Endothelial cell of umbilical vein (primary cell): ENCODE data around the gene USP12. TPM values are rescaled to one million over a fixed set of nuclear protein-coding genes. Genes with fewer than 3 reads are reported as not detected.

Experiments
- BruUV-seq: library from RNA; stranded (reverse); fragments of 400-500 nt; replicated peaks from 2 replicates; lab custom pipeline; 2021; lab: Mats Ljungman, UMichigan
- CTCF ChIA-PET: fragments of 300-600, 350-600 bp; sonication (Branson Sonifier 250); formaldehyde crosslinking; loops from one replicate; lab custom pipeline; 2021; ENCODE audit warnings: antibody characterized with exemption, inconsistent platforms; lab: Charles Lee
- POLR2A ChIA-PET: fragments of 300-600, 350-600 bp; sonication (Branson Sonifier 250); formaldehyde crosslinking; loops from one replicate; lab custom pipeline; 2021; ENCODE audit warnings: antibody characterized with exemption, inconsistent platforms; lab: Charles Lee
- DNase-seq: peaks from one replicate; pipeline ENCODE4 v3.0.0-alpha.2; 2011; ENCODE audit warnings: low read depth, low spot score
- FAIRE-seq: peaks from 2 replicates; lab custom pipeline; 2011; peaks lifted over from hg19 to GRCh38; lab: Jason Lieb, UNC
- H2AFZ ChIP-seq: 2 replicates; pipeline ENCODE4 v1.6.0; 2012; ENCODE audit warnings: low read depth, low read length, control low read depth, inconsistent platforms
- H3K27ac ChIP-seq: 2 replicates; pipeline ENCODE4 v1.5.1; 2011; ENCODE audit warnings: low read depth, mild to moderate bottlenecking, control low read depth, low read length, moderate library complexity; ENCODE audit not compliant: insufficient read depth
- H3K27me3 ChIP-seq, 2 experiments: 2 replicates each; pipeline versions ENCODE4 v1.6.0 to v1.6.1; 2011; ENCODE audit warnings: low read length in 2 of 2, mixed read lengths in 1 of 2; ENCODE audit not compliant: control insufficient read depth in 2 of 2, insufficient read depth in 2 of 2
- H3K36me3 ChIP-seq, 2 experiments: 2 replicates in 1 of 2; 3 replicates in 1 of 2; pipeline ENCODE4 v1.5.1; 2011; ENCODE audit warnings: low read length in 2 of 2, mild to moderate bottlenecking in 1 of 2, moderate library complexity in 1 of 2; ENCODE audit not compliant: control insufficient read depth in 2 of 2, insufficient read depth in 2 of 2; ENCODE audit errors: extremely low read depth in 1 of 2
- H3K4me1 ChIP-seq: 3 replicates; pipeline ENCODE4 v1.5.1; 2011; ENCODE audit warnings: mild to moderate bottlenecking, low read length; ENCODE audit not compliant: control insufficient read depth, insufficient read depth; ENCODE audit errors: extremely low read depth
- H3K4me2 ChIP-seq: 2 replicates; pipeline ENCODE4 v1.6.1; 2011; ENCODE audit warnings: low read length, control low read depth, mixed read lengths; ENCODE audit not compliant: insufficient read depth
- H3K4me3 ChIP-seq, 3 experiments: fragments of 200-600 bp in 1 of 3; sonication (generic), shearing (Covaris generic) in 1 of 3; replicated peaks in 1 of 3; 2 replicates each; pipeline ENCODE4 v1.5.1; 2011 to 2016; ENCODE audit warnings: control low read depth in 3 of 3, low read length in 3 of 3, mild to moderate bottlenecking in 2 of 3, inconsistent platforms in 1 of 3, low read depth in 1 of 3, moderate library complexity in 1 of 3; ENCODE audit not compliant: insufficient read depth in 1 of 3
- H3K79me2 ChIP-seq: 2 replicates; pipeline ENCODE4 v1.6.0; 2012; ENCODE audit warnings: low read length, inconsistent platforms; ENCODE audit not compliant: control insufficient read depth, insufficient read depth
- H3K9ac ChIP-seq: replicated peaks from 2 replicates; pipeline ENCODE3; 2011; ENCODE audit warnings: low read length, control low read depth; ENCODE audit not compliant: insufficient read depth; ENCODE audit errors: extremely low read depth
- H3K9me1 ChIP-seq: replicated peaks from 3 replicates; pipeline ENCODE4 v1.6.0; 2011; ENCODE audit warnings: mild to moderate bottlenecking, low read length; ENCODE audit not compliant: control insufficient read depth, insufficient read depth; ENCODE audit errors: extremely low read depth
- H3K9me3 ChIP-seq: replicated peaks from 2 replicates; pipeline ENCODE4 v1.5.1; 2012; ENCODE audit warnings: low read length, inconsistent platforms; ENCODE audit not compliant: control insufficient read depth, insufficient read depth
- H4K20me1 ChIP-seq: replicated peaks from 2 replicates; pipeline ENCODE3; 2011; ENCODE audit warnings: mild to moderate bottlenecking, low read length; ENCODE audit not compliant: control insufficient read depth, insufficient read depth; ENCODE audit errors: extremely low read depth
- EZH2 ChIP-seq: IDR thresholded peaks from 2 replicates; pipeline ENCODE4 v1.6.1; 2012; ENCODE audit warnings: borderline replicate concordance, low read depth, mild to moderate bottlenecking, moderate library complexity, low read length, inconsistent platforms; ENCODE audit not compliant: severe bottlenecking
- FOS ChIP-seq: IDR thresholded peaks from 2 replicates; pipeline ENCODE4 v1.6.1; 2011; ENCODE audit warnings: mild to moderate bottlenecking, low read length, moderate library complexity, borderline replicate concordance; ENCODE audit not compliant: insufficient read depth
- GATA2 ChIP-seq: IDR thresholded peaks from 2 replicates; pipeline ENCODE4 v1.7.0; 2011; ENCODE audit warnings: low read depth, mild to moderate bottlenecking, moderate library complexity, mixed read lengths, low read length; ENCODE audit not compliant: insufficient read length, insufficient read depth
- JUN ChIP-seq: IDR thresholded peaks from 2 replicates; pipeline ENCODE4 v1.6.1; 2011; ENCODE audit warnings: borderline replicate concordance, low read depth; ENCODE audit not compliant: insufficient read length, insufficient read depth
- MYC ChIP-seq: IDR thresholded peaks from one replicate; pipeline ENCODE4 v1.6.1; 2011; ENCODE audit warnings: mild to moderate bottlenecking, low read depth, low read length
- POLR2AphosphoS5 ChIP-seq: IDR thresholded peaks from 2 replicates; pipeline ENCODE4 v1.6.1; 2012; ENCODE audit warnings: low read depth, mild to moderate bottlenecking, control low read depth, low read length, moderate library complexity; ENCODE audit not compliant: insufficient read depth
- dilution Hi-C: fragments of 300-500 bp; cut with MboI; formaldehyde crosslinking; loops from one replicate; pipeline ENCODE4 v1.15.0; 2019; ENCODE audit warnings: low sequenced_read_pairs; ENCODE audit not compliant: extremely low pct_ligation_motif_present
- intact Hi-C: fragments of 100-400 bp; cut with micrococcal nuclease; formaldehyde crosslinking; loops from one replicate; pipeline ENCODE4 v1.10.0; 2022
- polyA plus RNA-seq, 4 experiments: library from polyadenylated mRNA; depleted of rRNA in 3 of 4; stranded (reverse) in 3 of 4; unstranded in 1 of 4; fragments of >200 nt; gene quantifications; 2 replicates each; pipeline versions ENCODE4 v1.2.1 to v1.2.3, GENCODE V29; 2011 to 2012; ENCODE audit warnings: missing spikeins in 1 of 4
- total RNA-seq: library from RNA; stranded (reverse); gene quantifications from 2 replicates; pipeline ENCODE4 v1.2.3, GENCODE V29; 2021
- TF ChIP-seq, protein P1 (sequence below): IDR thresholded peaks from 2 replicates; pipeline ENCODE4 v1.6.1; 2011; ENCODE audit not compliant: insufficient read depth, insufficient read length
- TF ChIP-seq, protein P2 (sequence below), 2 donors: IDR thresholded peaks; 1 replicate in 1 of 2; 2 replicates in 1 of 2; pipeline ENCODE4 v1.5.1; 2011; ENCODE audit warnings: low read length in 2 of 2, mild to moderate bottlenecking in 2 of 2, moderate library complexity in 2 of 2, control low read depth in 1 of 2, inconsistent platforms in 1 of 2, low read depth in 1 of 2; ENCODE audit not compliant: insufficient read depth in 1 of 2; ENCODE audit errors: extremely low read depth in 1 of 2

Gene USP12
- total and polyA plus RNA-seq, 2 donors (not counting 3 experiments of a cell fraction or from before 2014, with no cell fraction given): 6.2 to 33.4 TPM

DNA sequence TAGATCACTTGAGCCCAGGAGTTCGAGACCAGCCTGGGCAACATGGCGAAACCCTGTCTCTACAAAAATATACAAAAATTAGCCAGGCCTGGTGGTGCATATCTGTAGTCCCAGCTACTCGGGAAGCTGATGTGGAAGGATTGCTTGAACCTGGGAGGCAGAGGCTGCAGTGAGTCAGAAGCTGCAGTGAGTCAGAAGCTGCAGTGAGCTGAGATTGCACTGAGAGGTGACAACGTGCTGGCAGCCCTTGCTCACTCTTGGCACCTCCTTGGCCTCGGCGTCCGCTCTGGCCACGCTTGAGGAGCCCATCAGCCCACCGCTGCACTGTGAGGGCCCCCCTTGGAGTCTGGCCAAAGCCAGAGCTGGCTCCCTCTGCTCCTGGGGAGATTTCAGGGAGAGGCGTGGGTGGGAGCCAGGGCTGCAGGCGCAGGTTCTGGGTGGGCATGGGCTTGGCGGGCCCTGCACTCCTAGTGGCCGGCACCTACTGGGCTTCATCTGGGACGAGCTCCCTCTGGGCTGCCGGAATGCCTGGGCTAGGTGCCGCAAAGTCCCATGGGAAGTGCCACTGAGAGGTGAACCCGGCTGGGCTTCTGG, 40.3 kb upstream of the USP12 start:
- Histone ChIP-seq H3K4me3 (no peak overlapping the region), H3K27me3 (peaks cover 0 to 4% of the 10 kb centered on the region in 2 experiments), H3K9me3 (no peaks in the 10 kb centered on the region), H3K27ac (no peak overlapping the region), H3K4me1 (no peaks in the 10 kb centered on the region), H4K20me1 (no peaks in the 10 kb centered on the region), H3K4me2 (no peak overlapping the region), H2AFZ (no peak overlapping the region), H3K79me2 (no peaks in the 10 kb centered on the region), H3K36me3 (no peaks in the 10 kb centered on the region), H3K9ac (no peak overlapping the region), H3K9me1 (no peaks in the 10 kb centered on the region)
- CTCF ChIA-PET: interaction anchor here (0.9 to 1.1 kb wide), 3 partner anchors 16 to 150 kb away, joined by 3 read pairs; no protein-coding TSS in a partner anchor
- DNase-seq (no peak), FAIRE-seq (peak; percentile 63)
- dilution Hi-C loops (no loop called here), intact Hi-C loops (no loop called here)
- no TSS peak for BruUV-seq
- POLR2A ChIA-PET: no interaction called here
- TF ChIP-seq EZH2: no peak
- TF ChIP-seq, protein P1, sequence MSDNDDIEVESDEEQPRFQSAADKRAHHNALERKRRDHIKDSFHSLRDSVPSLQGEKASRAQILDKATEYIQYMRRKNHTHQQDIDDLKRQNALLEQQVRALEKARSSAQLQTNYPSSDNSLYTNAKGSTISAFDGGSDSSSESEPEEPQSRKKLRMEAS: no peak
- no peak for TF ChIP-seq GATA2
- no peak for TF ChIP-seq POLR2AphosphoS5
- peak; percentile 24 for TF ChIP-seq FOS
- TF ChIP-seq MYC: no peak
- TF ChIP-seq JUN: no peak
- TF ChIP-seq, protein P2, sequence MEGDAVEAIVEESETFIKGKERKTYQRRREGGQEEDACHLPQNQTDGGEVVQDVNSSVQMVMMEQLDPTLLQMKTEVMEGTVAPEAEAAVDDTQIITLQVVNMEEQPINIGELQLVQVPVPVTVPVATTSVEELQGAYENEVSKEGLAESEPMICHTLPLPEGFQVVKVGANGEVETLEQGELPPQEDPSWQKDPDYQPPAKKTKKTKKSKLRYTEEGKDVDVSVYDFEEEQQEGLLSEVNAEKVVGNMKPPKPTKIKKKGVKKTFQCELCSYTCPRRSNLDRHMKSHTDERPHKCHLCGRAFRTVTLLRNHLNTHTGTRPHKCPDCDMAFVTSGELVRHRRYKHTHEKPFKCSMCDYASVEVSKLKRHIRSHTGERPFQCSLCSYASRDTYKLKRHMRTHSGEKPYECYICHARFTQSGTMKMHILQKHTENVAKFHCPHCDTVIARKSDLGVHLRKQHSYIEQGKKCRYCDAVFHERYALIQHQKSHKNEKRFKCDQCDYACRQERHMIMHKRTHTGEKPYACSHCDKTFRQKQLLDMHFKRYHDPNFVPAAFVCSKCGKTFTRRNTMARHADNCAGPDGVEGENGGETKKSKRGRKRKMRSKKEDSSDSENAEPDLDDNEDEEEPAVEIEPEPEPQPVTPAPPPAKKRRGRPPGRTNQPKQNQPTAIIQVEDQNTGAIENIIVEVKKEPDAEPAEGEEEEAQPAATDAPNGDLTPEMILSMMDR (IDR thresholded peaks at IDR 0.05; ENCODE audit: extremely low read depth in 1 of 2, insufficient read depth in 1 of 2, low read depth in 1 of 2, low read length in 2 of 2): no peak
